NCI-H526 (cell line): ENCODE results near the gene DDIT3.

ENCODE experiments used
- DNase-seq, 2 experiments: peaks; one replicate each; lab custom pipeline; 2025; lab: John Stamatoyannopoulos, UW

The DDIT3 gene

DNA sequence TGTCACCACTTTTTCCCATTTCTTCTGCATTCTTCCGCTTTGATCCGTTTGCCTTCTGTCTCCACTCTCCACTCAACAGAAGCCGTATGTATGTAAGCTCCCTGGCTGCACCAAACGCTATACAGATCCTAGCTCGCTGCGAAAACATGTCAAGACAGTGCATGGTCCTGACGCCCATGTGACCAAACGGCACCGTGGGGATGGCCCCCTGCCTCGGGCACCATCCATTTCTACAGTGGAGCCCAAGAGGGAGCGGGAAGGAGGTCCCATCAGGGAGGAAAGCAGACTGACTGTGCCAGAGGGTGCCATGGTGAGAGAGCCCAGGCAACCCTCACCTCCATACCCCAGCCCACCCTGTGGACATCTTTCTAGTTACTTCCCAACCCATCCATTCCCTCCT is 52.4 kb downstream of the DDIT3 start:
- DNase-seq = no peak

- DNase-seq = no peak
These were observed 53.0 kb downstream of the DDIT3 start for GRCh38 chr12:57467212-57467874.
